BJ (cell line): ENCODE measurements around the gene OR51A2. TPM values are rescaled to one million over a fixed set of nuclear protein-coding genes. Genes with fewer than 3 reads are reported as not detected.

Source experiments
- CTCF ChIA-PET: fragments of 350-600 bp; formaldehyde crosslinking; extraction: SDS; loops from one replicate; lab custom pipeline; 2021; ENCODE audit warnings: antibody characterized with exemption, inconsistent platforms; lab: Yijun Ruan, JAX
- POLR2A ChIA-PET: fragments of 300-600 bp; sonication (Branson Sonifier 250); formaldehyde crosslinking; extraction: SDS; loops from one replicate; lab custom pipeline; 2021; ENCODE audit warnings: antibody characterized with exemption; lab: Charles Lee
- DNase-seq: peaks from one replicate; pipeline ENCODE4 v3.0.0-alpha.2; 2011; ENCODE audit warnings: low read depth
- H3K27me3 ChIP-seq: 2 replicates; pipeline ENCODE4 v1.6.0; 2011; ENCODE audit warnings: low read length; ENCODE audit not compliant: control insufficient read depth, insufficient read depth
- H3K36me3 ChIP-seq: 2 replicates; pipeline ENCODE4 v1.5.1; 2011; ENCODE audit warnings: low read length; ENCODE audit not compliant: control insufficient read depth, insufficient read depth
- H3K4me3 ChIP-seq: 2 replicates; pipeline ENCODE4 v1.5.1; 2011; ENCODE audit warnings: low read depth, mild to moderate bottlenecking, control low read depth, low read length
- polyA plus RNA-seq: library from polyadenylated mRNA; depleted of rRNA; stranded (reverse); fragments of >200 nt; gene quantifications from 2 replicates; pipeline ENCODE4 v1.2.3, GENCODE V29; 2011
- TF ChIP-seq, protein P1 (sequence below): IDR thresholded peaks from 2 replicates; pipeline ENCODE4 v1.5.1; 2011; ENCODE audit warnings: low read depth, mild to moderate bottlenecking, control low read depth, inconsistent platforms, low read length, moderate library complexity; ENCODE audit not compliant: insufficient read depth

Gene OR51A2
- polyA plus RNA-seq, 1 experiment: not detected

DNA sequence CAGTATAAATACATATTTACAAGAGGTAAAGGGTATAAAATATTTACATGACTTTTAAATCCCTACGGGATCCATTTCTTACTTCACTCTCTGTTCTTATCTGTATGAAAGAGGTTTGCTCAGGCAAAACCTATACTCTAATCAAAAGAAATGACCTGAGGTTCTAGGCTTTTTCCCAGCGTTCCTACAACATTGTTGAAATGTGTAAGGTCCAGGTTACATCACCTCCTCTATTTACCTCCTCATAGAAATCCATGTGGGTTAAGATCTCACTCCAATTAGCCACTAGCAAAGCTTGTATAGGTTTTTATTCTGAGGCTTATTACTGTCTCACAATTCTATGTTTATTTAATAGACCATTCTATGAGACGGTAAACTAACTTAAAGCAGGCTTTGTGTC, 27.2 kb upstream of the OR51A2 start:
- CTCF ChIA-PET: no interaction called here
- Histone ChIP-seq H3K36me3 (no peaks in the 10 kb centered on the region), H3K4me3 (no peak overlapping the region), H3K27me3 (no peaks in the 10 kb centered on the region)
- no peak for DNase-seq
- POLR2A ChIA-PET: no interaction called here
- TF ChIP-seq, protein P1, sequence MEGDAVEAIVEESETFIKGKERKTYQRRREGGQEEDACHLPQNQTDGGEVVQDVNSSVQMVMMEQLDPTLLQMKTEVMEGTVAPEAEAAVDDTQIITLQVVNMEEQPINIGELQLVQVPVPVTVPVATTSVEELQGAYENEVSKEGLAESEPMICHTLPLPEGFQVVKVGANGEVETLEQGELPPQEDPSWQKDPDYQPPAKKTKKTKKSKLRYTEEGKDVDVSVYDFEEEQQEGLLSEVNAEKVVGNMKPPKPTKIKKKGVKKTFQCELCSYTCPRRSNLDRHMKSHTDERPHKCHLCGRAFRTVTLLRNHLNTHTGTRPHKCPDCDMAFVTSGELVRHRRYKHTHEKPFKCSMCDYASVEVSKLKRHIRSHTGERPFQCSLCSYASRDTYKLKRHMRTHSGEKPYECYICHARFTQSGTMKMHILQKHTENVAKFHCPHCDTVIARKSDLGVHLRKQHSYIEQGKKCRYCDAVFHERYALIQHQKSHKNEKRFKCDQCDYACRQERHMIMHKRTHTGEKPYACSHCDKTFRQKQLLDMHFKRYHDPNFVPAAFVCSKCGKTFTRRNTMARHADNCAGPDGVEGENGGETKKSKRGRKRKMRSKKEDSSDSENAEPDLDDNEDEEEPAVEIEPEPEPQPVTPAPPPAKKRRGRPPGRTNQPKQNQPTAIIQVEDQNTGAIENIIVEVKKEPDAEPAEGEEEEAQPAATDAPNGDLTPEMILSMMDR: no peak

DNA sequence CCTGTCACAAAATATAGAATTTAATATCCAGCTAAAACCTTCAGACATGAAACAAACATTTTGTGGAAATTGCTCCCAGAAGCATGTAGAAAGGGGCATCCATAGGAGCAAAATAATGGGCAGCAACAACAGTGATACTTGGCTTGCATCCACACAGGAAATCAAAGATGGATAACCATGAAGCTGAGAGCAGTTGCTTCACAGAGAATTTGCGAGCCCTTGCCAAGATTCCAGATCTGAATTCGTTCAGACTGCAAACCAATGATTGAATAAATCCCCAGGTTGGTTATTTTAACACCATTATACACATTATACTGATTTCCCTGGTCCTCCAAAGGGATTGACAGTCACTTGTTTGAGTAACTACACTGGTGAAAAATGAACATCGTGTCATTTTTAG, 23.5 kb upstream of the OR51A2 start:
- POLR2A ChIA-PET: no interaction called here
- CTCF ChIA-PET: no interaction called here

DNA sequence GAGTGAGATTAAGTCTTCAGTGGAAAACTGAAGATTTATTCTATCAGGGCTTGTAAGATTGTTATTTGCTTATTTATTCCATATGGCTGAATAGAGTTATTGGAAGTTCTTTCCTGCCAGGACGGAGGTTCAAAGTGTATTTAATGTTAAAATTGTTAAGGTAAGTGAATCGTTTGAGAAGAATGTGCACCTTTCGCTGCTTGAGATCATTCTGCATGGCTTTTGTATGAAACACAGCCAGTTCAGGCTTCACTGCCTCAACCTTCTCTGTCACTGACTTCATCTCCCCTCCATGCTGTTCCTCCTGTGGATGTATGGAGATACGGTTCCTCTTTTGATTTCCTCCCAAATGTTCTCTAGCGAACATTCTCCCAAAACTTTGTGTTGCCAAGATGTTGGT, 19.9 kb upstream of the OR51A2 start:
- DNase-seq: no peak
- TF ChIP-seq, protein P1: no peak
- H3K4me3 ChIP-seq: no peak overlapping the region
- H3K27me3 ChIP-seq: no peaks in the 10 kb centered on the region
- no peaks in the 10 kb centered on the region for H3K36me3 ChIP-seq
- CTCF ChIA-PET: interaction anchor here (0.8 kb wide), 1 partner anchor 336 kb away, joined by 3 read pairs; no protein-coding TSS in a partner anchor
- POLR2A ChIA-PET: no interaction called here

More for the DNA sequence above, 23.5 kb upstream of the OR51A2 start:
- no peak overlapping the region for H3K4me3 ChIP-seq
- H3K36me3 ChIP-seq: no peaks in the 10 kb centered on the region
- TF ChIP-seq, protein P1: no peak
- DNase-seq: no peak
- H3K27me3 ChIP-seq: no peaks in the 10 kb centered on the region

DNA sequence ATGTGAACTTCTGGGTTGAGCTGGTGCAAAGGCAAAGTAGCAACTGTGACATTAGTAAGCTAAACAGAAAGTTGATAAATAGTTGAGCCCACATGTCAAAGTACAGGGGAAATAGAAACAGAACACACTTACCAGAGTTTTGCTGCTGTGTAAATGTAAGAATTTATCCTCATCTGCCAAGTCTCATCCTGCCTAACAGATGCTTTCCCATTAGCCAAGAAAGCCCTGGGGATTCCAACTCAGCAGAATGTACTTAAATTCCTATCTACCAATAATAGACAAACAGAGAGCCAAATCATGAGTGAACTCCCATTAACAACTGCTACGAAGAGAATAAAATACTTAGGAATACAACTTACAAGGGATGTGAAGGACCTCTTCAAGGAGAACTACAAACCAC, 7.3 kb upstream of the OR51A2 start:
- TF ChIP-seq, protein P1: no peak
- ChIA-PET POLR2A (no interaction called here), CTCF (interaction anchor here (0.6 kb wide), 1 partner anchor 63 kb away, joined by 3 read pairs; no protein-coding TSS in a partner anchor)
- no peak overlapping the region for H3K4me3 ChIP-seq
- no peaks in the 10 kb centered on the region for H3K36me3 ChIP-seq
- H3K27me3 ChIP-seq: no peaks in the 10 kb centered on the region
- DNase-seq: no peak

DNA sequence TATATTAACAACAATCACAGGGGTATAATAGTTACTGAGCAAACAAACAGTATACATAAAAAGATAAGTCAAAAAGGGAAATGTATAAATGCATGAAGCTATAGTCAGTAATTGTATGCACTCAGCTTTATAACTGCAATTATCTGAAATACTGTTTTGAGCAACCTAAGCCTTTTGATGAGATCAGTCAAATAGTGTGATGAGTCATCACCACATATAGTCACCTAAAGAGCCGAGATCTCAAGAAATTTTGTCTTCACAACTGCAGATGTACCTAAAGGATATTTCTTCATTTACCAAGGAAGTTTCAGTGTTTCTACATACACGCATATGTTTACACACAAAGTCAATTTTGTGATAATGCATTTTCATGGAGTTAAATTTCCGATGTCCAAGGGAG, 5.4 kb upstream of the OR51A2 start:
- ChIA-PET CTCF (no interaction called here), POLR2A (no interaction called here)
- Histone ChIP-seq H3K36me3 (no peaks in the 10 kb centered on the region), H3K27me3 (no peaks in the 10 kb centered on the region), H3K4me3 (no peak overlapping the region)
- DNase-seq: no peak
- TF ChIP-seq, protein P1: no peak
